Lower lobe of right lung (tissue), 2 donors: ENCODE results near the gene ABCB6. TPM values are rescaled to one million over a fixed set of nuclear protein-coding genes. Genes with fewer than 3 reads are reported as not detected.
A peak's percentile ranks its signal among the peaks of the same experiment; 100 is the strongest.

Experiments
- ATAC-seq, 2 donors: fragments of 200-7000 bp; cut with Tn5 transposase; one replicate each; pipeline ENCODE4 v1.9.1; 2020 to 2022; ENCODE audit warnings: mild to moderate bottlenecking in 2 of 2, moderate library complexity in 2 of 2
- DNase-seq: peaks from one replicate; pipeline ENCODE4 v3.0.0-alpha.2; 2020
- H3K27ac ChIP-seq: fragments of 200-600 bp; one replicate; pipeline ENCODE4 v1.8.0; 2022
- H3K27me3 ChIP-seq: fragments of 200-600 bp; one replicate; pipeline ENCODE4 v1.8.0; 2022; ENCODE audit warnings: low read depth
- H3K36me3 ChIP-seq: fragments of 200-600 bp; one replicate; pipeline ENCODE4 v1.8.0; 2022; ENCODE audit warnings: mild to moderate bottlenecking
- H3K4me1 ChIP-seq: fragments of 200-600 bp; one replicate; pipeline ENCODE4 v1.8.0; 2022
- H3K4me3 ChIP-seq: fragments of 200-600 bp; one replicate; pipeline ENCODE4 v1.8.0; 2022; ENCODE audit warnings: mild to moderate bottlenecking
- H3K9me3 ChIP-seq: fragments of 200-600 bp; one replicate; pipeline ENCODE4 v1.8.0; 2022
- intact Hi-C: fragments of 100-400 bp; cut with DNase I; formaldehyde crosslinking; loops from one replicate; pipeline ENCODE4 v1.11.0; 2022
- total RNA-seq: library from RNA; stranded (reverse); fragmentation: NEBNext Ultra II Directional; extraction: Animal tissue kit (Norgen Biotek cat#: 25700); gene quantifications from one replicate; pipeline ENCODE4 v1.2.1, GENCODE V29; 2021
- TF ChIP-seq, protein P1 (sequence below): fragments of 200-600 bp; IDR thresholded peaks from one replicate; pipeline ENCODE4 v1.8.0; 2022; ENCODE audit warnings: antibody characterized with exemption, mild to moderate bottlenecking
- donor health status: DM: no; HTN: yes; CAD: no; lungs with severe emphysema.

ABCB6 gene
- total RNA-seq, 1 donor from 2014 or later, result 15.4 TPM

DNA sequence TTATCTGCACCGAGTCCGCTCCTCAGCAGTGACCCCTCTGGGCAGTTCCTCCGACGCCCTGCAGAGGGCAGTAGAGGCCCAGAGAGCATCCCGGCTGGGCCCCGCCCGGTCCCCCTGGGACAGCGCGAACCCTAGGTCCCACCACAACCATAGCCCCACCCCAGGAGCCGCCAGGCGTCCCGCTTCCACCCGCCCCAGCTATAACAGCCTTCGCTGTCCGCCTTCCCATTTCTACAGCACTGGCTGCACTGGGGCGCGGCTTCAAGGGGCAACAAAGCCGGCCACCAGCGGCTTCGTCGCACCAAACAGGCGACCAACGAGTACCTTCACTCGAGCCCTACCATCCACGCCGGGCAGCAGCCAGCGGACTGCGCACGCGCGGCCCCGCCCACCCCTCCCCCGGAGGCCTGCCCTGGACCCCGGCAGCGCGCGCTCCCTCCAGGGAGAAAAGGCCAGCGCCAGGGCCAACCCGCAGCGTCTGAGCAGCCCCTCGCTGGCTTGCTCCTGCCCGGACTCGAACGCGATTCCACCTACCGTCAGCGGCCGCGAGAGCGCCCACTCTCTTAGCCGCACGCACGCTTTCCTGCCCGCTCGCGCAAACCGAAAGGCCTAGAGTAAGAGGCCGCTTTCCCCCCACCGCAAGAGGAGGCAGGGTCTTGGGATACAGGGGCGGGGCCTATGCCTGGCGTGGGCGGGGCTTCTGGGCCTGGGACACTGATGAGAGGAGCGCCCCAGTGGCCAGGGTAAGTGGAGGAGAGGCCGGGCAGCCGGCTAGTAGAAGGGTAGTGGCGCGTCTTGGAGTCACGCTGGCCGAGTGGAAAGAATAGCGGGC, 58.4 kb downstream of the ABCB6 start, which contains the start of gene NHEJ1:
Gene NHEJ1 (minus strand): TSS at position 630 of the 832 bp plus-strand sequence. CDS start 2,453 bp downstream, outside the sequence.
- H3K36me3 ChIP-seq, result peaks cover 23% of the 10 kb centered on the region
- intact Hi-C loops, result no loop called here
- H3K4me3 ChIP-seq, result peak within 1 kb of the TSS; percentile 73
- peak; percentile 99 for DNase-seq
- ATAC-seq, result peak; percentile 98
- TF ChIP-seq, protein P1, sequence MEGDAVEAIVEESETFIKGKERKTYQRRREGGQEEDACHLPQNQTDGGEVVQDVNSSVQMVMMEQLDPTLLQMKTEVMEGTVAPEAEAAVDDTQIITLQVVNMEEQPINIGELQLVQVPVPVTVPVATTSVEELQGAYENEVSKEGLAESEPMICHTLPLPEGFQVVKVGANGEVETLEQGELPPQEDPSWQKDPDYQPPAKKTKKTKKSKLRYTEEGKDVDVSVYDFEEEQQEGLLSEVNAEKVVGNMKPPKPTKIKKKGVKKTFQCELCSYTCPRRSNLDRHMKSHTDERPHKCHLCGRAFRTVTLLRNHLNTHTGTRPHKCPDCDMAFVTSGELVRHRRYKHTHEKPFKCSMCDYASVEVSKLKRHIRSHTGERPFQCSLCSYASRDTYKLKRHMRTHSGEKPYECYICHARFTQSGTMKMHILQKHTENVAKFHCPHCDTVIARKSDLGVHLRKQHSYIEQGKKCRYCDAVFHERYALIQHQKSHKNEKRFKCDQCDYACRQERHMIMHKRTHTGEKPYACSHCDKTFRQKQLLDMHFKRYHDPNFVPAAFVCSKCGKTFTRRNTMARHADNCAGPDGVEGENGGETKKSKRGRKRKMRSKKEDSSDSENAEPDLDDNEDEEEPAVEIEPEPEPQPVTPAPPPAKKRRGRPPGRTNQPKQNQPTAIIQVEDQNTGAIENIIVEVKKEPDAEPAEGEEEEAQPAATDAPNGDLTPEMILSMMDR, result peak; percentile 100
- H3K4me1 ChIP-seq, result peaks cover 14% of the 10 kb centered on the region
- H3K27ac ChIP-seq, result peak within 1 kb of the TSS; percentile 91
- H3K9me3 ChIP-seq, result no peaks in the 10 kb centered on the region
- H3K27me3 ChIP-seq, result no peaks in the 10 kb centered on the region

Other genes with a start within 250 kb of the ABCB6 start
- not detected for gene FEV, start 233.8 kb downstream of the ABCB6 start, total RNA-seq
- not detected for gene CRYBA2, start 225.5 kb downstream of the ABCB6 start, total RNA-seq
- 7.6 TPM for gene CFAP65, start 177.4 kb downstream of the ABCB6 start, total RNA-seq
- 0.71 TPM for gene IHH, start 158.0 kb downstream of the ABCB6 start, total RNA-seq
- gene NHEJ1, start 58.1 kb downstream of the ABCB6 start, total RNA-seq, result 13.0 TPM
- gene SLC23A3, start 48.9 kb downstream of the ABCB6 start, total RNA-seq, result 3.4 TPM
- 67.7 TPM for gene CNPPD1, start 42.0 kb downstream of the ABCB6 start, total RNA-seq
- 82.3 TPM for gene RETREG2, start 40.7 kb downstream of the ABCB6 start, total RNA-seq
- 32.6 TPM for gene ZFAND2B, start 12.2 kb downstream of the ABCB6 start, total RNA-seq
- gene ATG9A, start 10.7 kb upstream of the ABCB6 start, total RNA-seq, result 45.7 TPM
- 46.1 TPM for gene ANKZF1, start 10.8 kb upstream of the ABCB6 start, total RNA-seq
- gene GLB1L, start 26.5 kb upstream of the ABCB6 start, total RNA-seq, result 12.6 TPM
- 26.7 TPM for gene STK16, start 26.5 kb upstream of the ABCB6 start, total RNA-seq
- gene TUBA4B, start 34.3 kb upstream of the ABCB6 start, total RNA-seq, result 3.5 TPM
- 35.0 TPM for gene TUBA4A, start 35.0 kb upstream of the ABCB6 start, total RNA-seq
- gene DNAJB2, start 60.4 kb upstream of the ABCB6 start, total RNA-seq, result 76.6 TPM
- gene PTPRN, start 90.4 kb upstream of the ABCB6 start, total RNA-seq, result not detected
- not detected for gene RESP18, start 113.8 kb upstream of the ABCB6 start, total RNA-seq
- gene DNPEP, start 169.0 kb upstream of the ABCB6 start, total RNA-seq, result 79.5 TPM
- gene DES, start 199.4 kb upstream of the ABCB6 start, total RNA-seq, result 64.5 TPM
- 6.5 TPM for gene SPEG, start 215.9 kb upstream of the ABCB6 start, total RNA-seq